Measurements from ENCODE around the gene SORL1.
"Not testable (repeated sequence)": the region's sequence is repeated elsewhere in the genome, so short reads cannot be mapped to it uniquely, and the experiment has no call there.

SORL1 gene

DNA sequence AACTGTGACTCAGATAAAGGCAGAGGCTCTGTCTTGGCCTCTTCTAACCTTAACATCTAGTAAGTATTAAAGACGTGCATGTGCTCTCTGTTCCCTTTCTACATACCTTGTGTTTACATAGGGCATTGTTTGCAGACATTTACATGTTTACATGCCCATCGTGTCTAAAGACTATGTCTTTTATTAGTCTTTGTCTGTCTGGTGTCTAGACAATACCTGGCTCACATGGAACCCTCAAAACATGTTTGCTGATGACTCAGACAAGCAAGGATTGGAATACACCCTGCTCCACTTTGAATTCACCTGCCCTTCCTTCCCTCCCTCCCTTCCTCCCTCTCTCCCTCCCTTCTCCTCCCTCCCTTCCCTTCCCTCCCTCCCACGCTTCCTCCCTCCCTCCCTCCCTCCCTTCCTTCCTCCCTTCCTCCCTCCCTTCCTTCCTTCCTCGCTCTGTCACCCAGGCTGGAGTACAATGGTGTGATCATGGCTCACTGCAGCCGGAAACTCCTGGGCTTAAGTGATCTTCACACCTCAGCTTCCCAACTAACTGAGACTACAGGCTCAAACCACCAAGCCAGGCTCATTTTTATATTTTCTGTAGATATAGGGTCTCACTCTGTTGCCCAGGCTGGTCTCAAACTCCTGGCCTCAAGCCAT lies 24.4 kb downstream of the SORL1 start:
- no peak for DNase-seq

DNA sequence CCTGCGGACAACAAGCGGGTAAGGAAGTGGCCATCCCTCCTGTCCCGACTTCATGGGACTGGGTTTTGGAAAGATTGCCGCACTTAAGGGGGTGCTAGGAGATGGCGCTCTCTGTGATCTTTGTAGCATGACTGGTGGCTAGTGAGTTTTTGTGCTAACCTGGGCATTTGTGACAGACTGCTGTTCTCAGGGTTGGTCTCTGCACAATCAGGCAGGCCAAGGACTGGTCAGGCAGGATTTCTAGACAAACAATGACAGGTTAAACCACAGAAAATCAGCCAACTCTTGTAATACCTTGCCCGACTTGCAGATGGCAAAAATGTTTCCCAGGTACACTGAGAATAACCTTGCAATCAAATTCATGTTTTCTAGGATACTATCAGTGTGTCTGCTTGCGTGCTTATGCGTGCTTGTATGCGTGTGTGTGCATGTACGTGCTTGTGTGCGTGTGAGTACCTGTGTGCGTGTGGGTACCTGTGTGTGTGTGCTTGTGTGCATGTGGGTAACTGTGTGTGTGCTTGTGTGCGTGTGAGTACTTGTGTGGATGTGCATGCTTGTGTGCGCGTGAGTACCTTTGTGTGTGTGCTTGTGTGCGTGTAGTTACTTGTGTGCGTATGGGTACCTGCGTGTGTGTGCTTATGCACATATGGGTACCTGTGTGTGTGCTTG lies 26.2 kb downstream of the SORL1 start:
- no peak for DNase-seq

GRCh38 chr11:121478895-121479697 lies 27.0 kb downstream of the SORL1 start:
- DNase-seq: no peak

- peak; percentile 54 for DNase-seq
Observed at GRCh38 chr11:121479698-121480238, 27.7 kb downstream of the SORL1 start.

- not testable (repeated sequence) for DNase-seq
Observed at GRCh38 chr11:121481484-121482230, 29.5 kb downstream of the SORL1 start.

GRCh38 chr11:121482231-121483129 lies 30.4 kb downstream of the SORL1 start:
- peak; percentile 73 for DNase-seq

- peak; percentile 67 for DNase-seq
Observed at GRCh38 chr11:121483805-121484480, 31.8 kb downstream of the SORL1 start.

DNA sequence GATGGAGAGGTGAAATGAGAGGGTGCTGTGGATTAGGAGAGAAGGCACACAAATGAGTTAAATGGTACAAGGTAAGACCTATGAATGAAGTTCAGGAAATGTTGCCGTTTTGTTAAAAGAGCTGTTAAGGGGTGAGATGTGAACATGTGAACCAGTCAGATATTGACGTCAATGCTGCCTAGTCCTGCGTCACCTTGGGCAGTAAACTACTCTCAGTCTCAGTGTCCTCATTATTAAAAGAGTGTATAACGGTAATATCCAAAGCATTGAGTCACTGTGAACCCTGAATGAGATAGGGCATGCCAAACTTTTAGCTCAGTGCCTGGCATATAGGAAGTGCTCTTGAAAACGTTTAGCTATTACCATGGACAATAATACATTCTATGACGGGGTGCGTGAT lies 33.1 kb downstream of the SORL1 start:
- DNase-seq: no peak

GRCh38 chr11:121486054-121486453 lies 33.9 kb downstream of the SORL1 start:
- DNase-seq: no peak

DNA sequence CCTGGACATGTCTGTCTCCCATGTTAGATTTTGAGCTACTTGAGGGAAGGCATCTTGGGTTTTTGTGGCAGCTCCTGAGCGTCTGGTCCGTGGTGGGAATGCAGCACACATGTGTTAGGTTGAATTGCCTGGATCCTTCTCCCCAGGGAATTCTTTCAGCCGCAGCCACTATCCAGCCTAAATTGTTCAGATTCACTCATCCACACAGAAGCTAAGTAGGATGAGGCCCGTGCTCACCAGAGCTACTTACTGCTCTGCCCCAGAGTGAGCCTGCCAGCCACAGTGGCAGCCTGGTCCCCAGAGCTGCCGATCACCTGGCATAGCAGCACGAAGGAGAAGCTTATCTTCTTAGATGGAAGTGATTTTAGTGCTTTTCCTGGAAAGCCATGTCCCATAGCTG lies 35.1 kb downstream of the SORL1 start:
- no peak for DNase-seq

DNA sequence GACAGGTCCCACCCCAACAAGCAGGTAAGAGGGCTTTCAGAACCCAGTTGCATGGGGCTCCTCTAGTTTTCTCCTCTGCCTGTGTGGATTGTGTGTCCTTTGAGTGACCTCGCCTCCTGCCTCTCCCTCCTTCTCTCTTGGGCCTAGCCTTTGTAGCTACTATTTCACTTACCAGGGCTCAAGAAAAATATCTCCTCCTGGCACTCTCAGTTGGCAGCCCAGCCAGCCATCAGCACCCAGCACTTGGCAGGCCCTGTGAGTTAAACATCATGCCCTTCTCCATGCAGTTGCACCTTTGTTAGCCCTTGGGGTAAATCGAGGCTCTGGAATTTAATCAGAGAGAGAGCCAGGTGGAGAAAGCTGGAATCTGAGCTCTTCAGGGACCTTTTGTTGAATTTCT lies 36.1 kb downstream of the SORL1 start:
- DNase-seq: no peak

GRCh38 chr11:121488641-121489040 lies 36.5 kb downstream of the SORL1 start:
- no peak for DNase-seq

- DNase-seq: peak; percentile 22
Observed at GRCh38 chr11:121489823-121490222, 37.7 kb downstream of the SORL1 start.

- peak; percentile 66 for DNase-seq
Observed at GRCh38 chr11:121494355-121495099, 42.4 kb downstream of the SORL1 start.

- no peak for DNase-seq
Observed at GRCh38 chr11:121497176-121497998, 45.3 kb downstream of the SORL1 start.

DNA sequence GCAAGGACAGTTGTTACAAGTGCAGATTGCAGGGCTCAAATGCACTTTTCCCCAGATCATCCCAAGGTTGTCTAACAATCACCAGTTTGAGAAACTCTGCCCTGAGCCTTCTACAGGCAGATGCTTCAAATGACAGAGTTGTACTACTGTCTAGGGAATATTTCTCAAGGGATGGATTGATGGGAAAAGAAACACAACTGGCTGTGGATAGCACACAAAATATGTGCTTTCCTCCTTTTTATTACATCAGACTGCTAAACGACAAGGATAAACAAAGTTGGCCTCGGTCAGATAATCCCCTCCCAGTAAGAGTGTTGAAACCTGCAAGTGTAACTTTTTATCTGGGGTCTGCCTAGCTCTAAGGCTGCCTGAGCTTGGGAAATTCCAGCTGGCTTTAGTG lies 47.3 kb downstream of the SORL1 start:
- no peak for DNase-seq

DNA sequence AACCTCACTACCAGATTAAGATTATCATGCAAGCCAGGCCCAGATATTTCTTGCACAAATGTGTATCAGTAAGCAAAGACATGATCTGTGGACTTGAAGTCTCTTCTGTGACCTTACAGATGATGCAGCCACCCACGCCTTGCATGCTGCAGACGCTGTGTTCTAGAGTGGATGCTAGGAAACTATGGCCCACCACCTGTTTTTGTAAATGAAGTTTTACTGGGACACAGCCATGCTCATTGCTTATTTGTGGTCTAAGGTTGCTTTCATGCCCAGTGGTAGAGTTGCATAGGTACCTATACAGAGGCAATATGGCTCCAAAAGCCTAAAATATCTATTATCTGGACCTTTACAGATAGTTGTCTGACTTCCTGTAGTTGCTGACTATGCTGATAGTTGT lies 48.2 kb downstream of the SORL1 start:
- DNase-seq: no peak

- DNase-seq: no peak
Observed at GRCh38 chr11:121500717-121501116, 48.6 kb downstream of the SORL1 start.

GRCh38 chr11:121503051-121503450 lies 50.9 kb downstream of the SORL1 start:
- peak; percentile 80 for DNase-seq
